GM23338 (cell line): Measurements from ENCODE around the gene CAMSAP1. TPM values are rescaled to one million over a fixed set of nuclear protein-coding genes. Genes with fewer than 3 reads are reported as not detected.

ENCODE experiments used
- ATAC-seq: fragments of 200-7000 bp; cut with Tn5 transposase; 3 replicates; pipeline ENCODE4 v1.9.1; 2020
- DNase-seq: peaks from one replicate; pipeline ENCODE4 v3.0.0-alpha.2; 2015; ENCODE audit warnings: low spot score
- H2AFZ ChIP-seq: fragments of 200-600 bp; sonication (generic); 2 replicates; pipeline ENCODE4 v1.8.0; 2016; ENCODE audit warnings: antibody characterized with exemption, mild to moderate bottlenecking, moderate library complexity
- H3F3A ChIP-seq: fragments of 200-600 bp; sonication (generic); replicated peaks from 2 replicates; pipeline ENCODE4 v1.8.0; 2017; ENCODE audit warnings: antibody characterized with exemption, mixed run types, low read depth
- H3K27ac ChIP-seq: fragments of 200-600 bp; sonication (generic); 2 replicates; pipeline ENCODE4 v1.6.1; 2016; ENCODE audit warnings: low read depth
- H3K27me3 ChIP-seq: fragments of 200-600 bp; sonication (generic); 2 replicates; pipeline ENCODE4 v1.8.0; 2016; ENCODE audit warnings: mild to moderate bottlenecking, mixed run types, moderate library complexity; ENCODE audit not compliant: insufficient read depth
- H3K36me3 ChIP-seq: fragments of 200-600 bp; sonication (generic); 2 replicates; pipeline ENCODE4 v1.8.0; 2016; ENCODE audit warnings: mild to moderate bottlenecking; ENCODE audit not compliant: insufficient read depth
- H3K4me1 ChIP-seq: fragments of 200-600 bp; sonication (generic); 2 replicates; pipeline ENCODE4 v1.8.0; 2016; ENCODE audit warnings: mild to moderate bottlenecking, moderate library complexity; ENCODE audit not compliant: insufficient read depth
- H3K4me2 ChIP-seq: fragments of 200-600 bp; sonication (generic); 2 replicates; pipeline ENCODE4 v1.7.1; 2017; ENCODE audit warnings: mixed run types
- H3K4me3 ChIP-seq: fragments of 200-600 bp; sonication (generic); 2 replicates; pipeline ENCODE4 v1.6.1; 2016; ENCODE audit warnings: mixed run types
- H3K79me2 ChIP-seq: fragments of 200-600 bp; sonication (generic); replicated peaks from 2 replicates; pipeline ENCODE4 v1.8.0; 2017; ENCODE audit warnings: mild to moderate bottlenecking; ENCODE audit not compliant: insufficient read depth
- H3K9me2 ChIP-seq: fragments of 200-600 bp; sonication (generic); 2 replicates; pipeline ENCODE4 v1.8.0; 2017; ENCODE audit not compliant: insufficient read depth
- H4K20me1 ChIP-seq: fragments of 200-600 bp; sonication (generic); replicated peaks from 2 replicates; pipeline ENCODE4 v1.8.0; 2017; ENCODE audit warnings: mild to moderate bottlenecking; ENCODE audit not compliant: insufficient read depth
- H3K27ac Mint-ChIP-seq: 2 replicates; pipeline ENCODE4 v1.8.0; 2020; ENCODE audit warnings: inconsistent platforms, mild to moderate bottlenecking, moderate library complexity, mixed read lengths
- H3K27me3 Mint-ChIP-seq: 3 replicates; pipeline ENCODE4 v1.8.0; 2022; ENCODE audit warnings: low read depth, mild to moderate bottlenecking, moderate library complexity, mixed read lengths, inconsistent platforms; ENCODE audit not compliant: insufficient read depth, poor library complexity
- H3K36me3 Mint-ChIP-seq: 3 replicates; pipeline ENCODE4 v1.8.0; 2021; ENCODE audit warnings: low read depth, mild to moderate bottlenecking, inconsistent platforms, moderate library complexity, mixed read lengths
- H3K4me1 Mint-ChIP-seq: 3 replicates; pipeline ENCODE4 v1.8.0; 2020; ENCODE audit warnings: mild to moderate bottlenecking, inconsistent platforms, mixed read lengths
- H3K4me3 Mint-ChIP-seq: 3 replicates; pipeline ENCODE4 v1.8.0; 2021; ENCODE audit warnings: moderate library complexity, mild to moderate bottlenecking, inconsistent platforms, mixed read lengths
- H3K9me3 Mint-ChIP-seq: 3 replicates; pipeline ENCODE4 v1.8.0; 2020; ENCODE audit warnings: moderate library complexity, mild to moderate bottlenecking, inconsistent platforms, mixed read lengths
- CREB1 ChIP-seq: fragments of 250-450 bp; sonication (Bioruptor Pico); IDR thresholded peaks from 2 replicates; pipeline ENCODE4 v1.5.0; 2020; ENCODE audit warnings: low read depth, mild to moderate bottlenecking, moderate library complexity
- CTCF ChIP-seq, 2 experiments: fragments of 200-600 bp in 1 of 2; sonication (generic) in 1 of 2; conservative IDR thresholded peaks; 2 replicates each; pipeline versions ENCODE4 v1.5.1 to v1.6.1; 2016 to 2017; ENCODE audit warnings: antibody characterized with exemption in 2 of 2, low read depth in 2 of 2, mild to moderate bottlenecking in 2 of 2, moderate library complexity in 1 of 2
- ETS1 ChIP-seq: IDR thresholded peaks from 2 replicates; pipeline ENCODE4 v1.6.1; 2016; ENCODE audit warnings: antibody characterized with exemption
- JUNB ChIP-seq: IDR thresholded peaks from one replicate; pipeline ENCODE4 v1.6.1; 2016; ENCODE audit warnings: antibody characterized with exemption; ENCODE audit not compliant: unreplicated experiment
- POLR2AphosphoS5 ChIP-seq: IDR thresholded peaks from 2 replicates; pipeline ENCODE4 v1.6.1; 2016; ENCODE audit warnings: antibody characterized with exemption, low read depth
- REST ChIP-seq: IDR thresholded peaks from one replicate; pipeline ENCODE4 v1.6.1; 2018; ENCODE audit warnings: antibody characterized with exemption; ENCODE audit not compliant: unreplicated experiment
- ZNF114 ChIP-seq: fragments of 250-450 bp; sonication (Bioruptor Pico); IDR thresholded peaks from 2 replicates; pipeline ENCODE4 v1.5.0; 2020; ENCODE audit warnings: mild to moderate bottlenecking, moderate library complexity
- ZNF331 ChIP-seq: fragments of 250-450 bp; sonication (Bioruptor Pico); IDR thresholded peaks from 2 replicates; pipeline ENCODE4 v1.5.0; 2020; ENCODE audit warnings: low read depth, mild to moderate bottlenecking, moderate library complexity
- polyA plus RNA-seq: library from polyadenylated mRNA; unstranded; fragments of >200 nt; fragmentation: Nextera tagmentation; extraction: Ambion mirVana; gene quantifications from 2 replicates; pipeline ENCODE4 v1.2.1, GENCODE V29; 2016
- total RNA-seq: library from RNA; depleted of rRNA; stranded (reverse); fragments of >200 nt; shearing (Covaris generic); gene quantifications from 2 replicates; pipeline ENCODE4 v1.2.3, GENCODE V29; 2014

The CAMSAP1 gene
- total and polyA plus RNA-seq, 2 experiments from 2014 or later: 6.9 to 75.4 TPM

GRCh38 chr9:135773530-135774238 is 133.7 kb downstream of the CAMSAP1 start:
- H3K4me3 Mint-ChIP-seq: no peak overlapping the region
- DNase-seq (no peak), ATAC-seq (no peak)
- Histone ChIP-seq H3F3A (no peaks in the 10 kb centered on the region), H3K27ac (no peak overlapping the region), H4K20me1 (no peaks in the 10 kb centered on the region), H3K9me2 (no peaks in the 10 kb centered on the region), H3K4me1 (no peaks in the 10 kb centered on the region), H2AFZ (no peak overlapping the region), H3K27me3 (no peaks in the 10 kb centered on the region), H3K4me2 (no peak overlapping the region), H3K36me3 (no peaks in the 10 kb centered on the region), H3K79me2 (no peaks in the 10 kb centered on the region), H3K4me3 (no peak overlapping the region)
- no peak overlapping the region for H3K27ac Mint-ChIP-seq
- peaks cover 7% of the 10 kb centered on the region for H3K27me3 Mint-ChIP-seq
- H3K9me3 Mint-ChIP-seq: no peaks in the 10 kb centered on the region
- no peaks in the 10 kb centered on the region for H3K36me3 Mint-ChIP-seq
- no peak for TF ChIP-seq REST
- TF ChIP-seq POLR2AphosphoS5: no peak
- no peak for TF ChIP-seq JUNB
- TF ChIP-seq ZNF331 (CRISPR knock-in tag): no peak
- TF ChIP-seq CTCF (conservative IDR thresholded peaks at IDR 0.05; ENCODE audit: low read depth in 2 of 2): no peak
- TF ChIP-seq ZNF114: no peak
- TF ChIP-seq ETS1: no peak
- no peak for TF ChIP-seq CREB1
- no peaks in the 10 kb centered on the region for H3K4me1 Mint-ChIP-seq
